ENCODE results near the gene POMGNT2.

GRCh38 chr3:43095370-43095769, 10.5 kb downstream of the POMGNT2 start:
- no peak for TF ChIP-seq FOXK2 (IDR thresholded peaks at IDR 0.05)
- TF ChIP-seq FOXM1 (IDR thresholded peaks at IDR 0.05; ENCODE audit: borderline replicate concordance), result no peak
- TF ChIP-seq SP1 (IDR thresholded peaks at IDR 0.05), result no peak
- TF ChIP-seq BHLHE40 (IDR thresholded peaks at IDR 0.05; ENCODE audit: borderline replicate concordance), result no peak
- no peak for TF ChIP-seq ELF4 (IDR thresholded peaks at IDR 0.05)

All from HEK293T (cell line).